Caki2 (cell line): ENCODE data around the gene IRGC. TPM values are rescaled to one million over a fixed set of nuclear protein-coding genes. Genes with fewer than 3 reads are reported as not detected.

Experiments
- DNase-seq: peaks from one replicate; pipeline ENCODE4 v3.0.0-alpha.2; 2015; ENCODE audit warnings: low read depth
- in situ Hi-C: cut with HindIII; loops from 2 replicates; pipeline ENCODE4 v1.10.0; 2016; ENCODE audit warnings: low sequenced_read_pairs, low pct_unique_long_range_greater_than_20kb, mixed read lengths
- total RNA-seq: library from RNA; depleted of rRNA; stranded (reverse); fragments of >200 nt; shearing (Covaris generic); gene quantifications from 2 replicates; pipeline ENCODE4 v1.2.3, GENCODE V29; 2014; ENCODE audit warnings: low replicate concordance; rRNA removed

Gene IRGC
- total RNA-seq, 1 experiment from 2014 or later: not detected

- in situ Hi-C loops: no loop called here
- DNase-seq: no peak
These were observed 51.4 kb downstream of the IRGC start for GRCh38 chr19:43767316-43767715.

GRCh38 chr19:43767818-43768217 lies 51.9 kb downstream of the IRGC start:
- DNase-seq: no peak
- in situ Hi-C loops: no loop called here

GRCh38 chr19:43768273-43769050 lies 52.6 kb downstream of the IRGC start:
- in situ Hi-C loops: no loop called here
- no peak for DNase-seq

- no peak for DNase-seq
- in situ Hi-C loops: no loop called here
These were observed 53.4 kb downstream of the IRGC start for GRCh38 chr19:43769256-43769655.

Other genes with a start within 250 kb of the IRGC start
- 36.3 and 38.9 TPM in 2 replicates for gene PHLDB3, start 211.3 kb upstream of the IRGC start, total RNA-seq
- gene ETHE1, start 188.9 kb upstream of the IRGC start, total RNA-seq: 206 and 293 TPM in 2 replicates
- gene ZNF575, start 182.9 kb upstream of the IRGC start, total RNA-seq: not detected in 2 replicates
- gene XRCC1, start 140.5 kb upstream of the IRGC start, total RNA-seq: 53.5 and 73.0 TPM in 2 replicates
- 1.7 TPM in 1 of 2 replicates, not detected in the other for gene PINLYP, start 140.3 kb upstream of the IRGC start, total RNA-seq
- 17.3 and 42.1 TPM in 2 replicates for gene IRGQ, start 119.9 kb upstream of the IRGC start, total RNA-seq
- gene ZNF576, start 119.5 kb upstream of the IRGC start, total RNA-seq: 43.9 and 55.1 TPM in 2 replicates
- not detected in 2 replicates for gene SRRM5, start 104.0 kb upstream of the IRGC start, total RNA-seq
- 125 and 136 TPM in 2 replicates for gene ZNF428, start 96.4 kb upstream of the IRGC start, total RNA-seq
- gene CADM4, start 76.2 kb upstream of the IRGC start, total RNA-seq: 15.0 and 16.7 TPM in 2 replicates
- 43.4 and 82.3 TPM in 2 replicates for gene PLAUR, start 45.9 kb upstream of the IRGC start, total RNA-seq
- 23.4 and 35.9 TPM in 2 replicates for gene SMG9, start 38.9 kb downstream of the IRGC start, total RNA-seq
- gene KCNN4, start 64.9 kb downstream of the IRGC start, total RNA-seq: 10.7 and 15.4 TPM in 2 replicates
- gene LYPD5, start 86.4 kb downstream of the IRGC start, total RNA-seq: 9.5 TPM in 1 of 2 replicates, not detected in the other
- 3.4 and 3.6 TPM in 2 replicates for gene ZNF283, start 111.2 kb downstream of the IRGC start, total RNA-seq
- gene ZNF404, start 167.9 kb downstream of the IRGC start, total RNA-seq: not detected in 2 replicates
- gene ZNF45, start 219.2 kb downstream of the IRGC start, total RNA-seq: 25.6 and 31.6 TPM in 2 replicates
- gene ZNF221, start 235.2 kb downstream of the IRGC start, total RNA-seq: 2.7 and 20.4 TPM in 2 replicates